HEK293T (cell line): ENCODE data around the gene OPCML.

Experiments used
- CTCF ChIA-PET: fragments of 350-600 bp; formaldehyde crosslinking; extraction: SDS; loops from one replicate; lab custom pipeline; 2021; ENCODE audit warnings: antibody characterized with exemption, inconsistent platforms; lab: Yijun Ruan, JAX
- POLR2A ChIA-PET: fragments of 350-600 bp; formaldehyde crosslinking; extraction: SDS; loops from one replicate; lab custom pipeline; 2020; ENCODE audit warnings: antibody characterized with exemption, inconsistent platforms; lab: Yijun Ruan, JAX
- DNase-seq: peaks from one replicate; pipeline ENCODE4 v3.0.0; 2012; ENCODE audit warnings: mixed read lengths; ENCODE audit errors: extremely low spot score
- ARNT ChIP-seq: fragments of 450-650 bp; IDR thresholded peaks from 2 replicates; pipeline ENCODE4 v1.6.1; 2017; ENCODE audit warnings: mild to moderate bottlenecking
- BHLHE40 ChIP-seq: fragments of 450-650 bp; IDR thresholded peaks from 2 replicates; pipeline ENCODE4 v1.6.1; 2016; ENCODE audit warnings: mild to moderate bottlenecking, moderate library complexity, borderline replicate concordance
- CTBP1 ChIP-seq: fragments of 450-650 bp; IDR thresholded peaks from 2 replicates; pipeline ENCODE4 v1.6.1; 2016; ENCODE audit warnings: borderline replicate concordance
- ELF4 ChIP-seq: fragments of 450-650 bp; IDR thresholded peaks from 2 replicates; pipeline ENCODE4 v1.6.1; 2017; ENCODE audit warnings: antibody characterized with exemption
- FOXA1 ChIP-seq: fragments of 450-650 bp; IDR thresholded peaks from 2 replicates; pipeline ENCODE4 v1.6.1; 2016; ENCODE audit warnings: mild to moderate bottlenecking
- FOXK2 ChIP-seq: fragments of 450-650 bp; IDR thresholded peaks from 2 replicates; pipeline ENCODE4 v1.6.1; 2016; ENCODE audit warnings: mild to moderate bottlenecking
- FOXM1 ChIP-seq: fragments of 450-650 bp; IDR thresholded peaks from 2 replicates; pipeline ENCODE4 v1.6.1; 2017; ENCODE audit warnings: mild to moderate bottlenecking, borderline replicate concordance
- HDGF ChIP-seq: fragments of 450-650 bp; IDR thresholded peaks from 2 replicates; pipeline ENCODE4 v1.6.1; 2017; ENCODE audit warnings: antibody characterized with exemption, borderline replicate concordance
- L3MBTL2 ChIP-seq: fragments of 450-650 bp; conservative IDR thresholded peaks from 2 replicates; pipeline ENCODE4 v1.6.1; 2016; ENCODE audit warnings: mild to moderate bottlenecking
- LEF1 ChIP-seq: fragments of 450-650 bp; IDR thresholded peaks from 2 replicates; pipeline ENCODE4 v1.6.1; 2017; ENCODE audit warnings: mild to moderate bottlenecking, borderline replicate concordance
- NFRKB ChIP-seq: fragments of 450-650 bp; IDR thresholded peaks from 2 replicates; pipeline ENCODE4 v1.6.1; 2016; ENCODE audit warnings: mild to moderate bottlenecking, moderate library complexity
- PKNOX1 ChIP-seq: fragments of 450-650 bp; IDR thresholded peaks from 2 replicates; pipeline ENCODE4 v1.6.1; 2016
- SP1 ChIP-seq: fragments of 450-650 bp; IDR thresholded peaks from 2 replicates; pipeline ENCODE4 v1.6.1; 2017
- SUZ12 ChIP-seq: fragments of 450-650 bp; IDR thresholded peaks from 2 replicates; pipeline ENCODE4 v1.6.1; 2016; ENCODE audit warnings: mild to moderate bottlenecking
- TARDBP ChIP-seq: fragments of 450-650 bp; IDR thresholded peaks from 2 replicates; pipeline ENCODE4 v1.6.1; 2016
- ZNF384 ChIP-seq: fragments of 450-650 bp; IDR thresholded peaks from 2 replicates; pipeline ENCODE4 v1.6.1; 2016

OPCML gene

GRCh38 chr11:132734217-132734616, 798.1 kb downstream of the OPCML start:
- TF ChIP-seq NFRKB (no peak), PKNOX1 (no peak), ARNT (no peak), LEF1 (no peak), ZNF384 (no peak), SUZ12 (no peak), TARDBP (no peak), L3MBTL2 (no peak), CTBP1 (no peak), HDGF (no peak), SP1 (no peak), BHLHE40 (no peak)
- DNase-seq: no peak
- POLR2A ChIA-PET: no interaction called here
- CTCF ChIA-PET: no interaction called here

- no peak for TF ChIP-seq FOXA1
- no peak for TF ChIP-seq SUZ12
- no peak for TF ChIP-seq L3MBTL2
- POLR2A ChIA-PET: no interaction called here
- CTCF ChIA-PET: no interaction called here
These were observed 804.3 kb downstream of the OPCML start for GRCh38 chr11:132728026-132728425.

GRCh38 chr11:132721526-132721925, 810.8 kb downstream of the OPCML start:
- ChIA-PET CTCF (no interaction called here), POLR2A (no interaction called here)
- no peak for TF ChIP-seq ZNF384
- no peak for DNase-seq

More at GRCh38 chr11:132728026-132728425, 804.3 kb downstream of the OPCML start:
- no peak for DNase-seq

- POLR2A ChIA-PET: no interaction called here
- CTCF ChIA-PET: no interaction called here
- TF ChIP-seq HDGF (no peak), FOXA1 (no peak), FOXM1 (no peak), SUZ12 (no peak), L3MBTL2 (no peak), PKNOX1 (no peak), ELF4 (no peak), TARDBP (no peak)
- no peak for DNase-seq
These were observed 812.6 kb downstream of the OPCML start for GRCh38 chr11:132719684-132720083.

GRCh38 chr11:132718711-132719671, 813.3 kb downstream of the OPCML start:
- ChIA-PET CTCF (no interaction called here), POLR2A (no interaction called here)
- DNase-seq: no peak
- TF ChIP-seq L3MBTL2 (no peak), FOXK2 (no peak), SP1 (no peak)

- no peak for DNase-seq
- CTCF ChIA-PET: no interaction called here
- POLR2A ChIA-PET: no interaction called here
- TF ChIP-seq PKNOX1: no peak
- TF ChIP-seq L3MBTL2: no peak
- TF ChIP-seq ARNT: no peak
- TF ChIP-seq FOXM1: no peak
- no peak for TF ChIP-seq ZNF384
- TF ChIP-seq ELF4: no peak
- no peak for TF ChIP-seq SUZ12
- TF ChIP-seq FOXK2: no peak
- TF ChIP-seq NFRKB: no peak
- no peak for TF ChIP-seq CTBP1
- no peak for TF ChIP-seq FOXA1
- TF ChIP-seq SP1: no peak
These were observed 814.5 kb downstream of the OPCML start for GRCh38 chr11:132717824-132718223.

GRCh38 chr11:132716037-132716436, 816.3 kb downstream of the OPCML start:
- DNase-seq: no peak
- ChIA-PET POLR2A (no interaction called here), CTCF (no interaction called here)
- TF ChIP-seq PKNOX1 (no peak), FOXK2 (no peak), FOXA1 (no peak), SUZ12 (no peak), TARDBP (no peak), CTBP1 (no peak), SP1 (no peak), ELF4 (no peak), ARNT (no peak), NFRKB (no peak), LEF1 (no peak)
